Spinal cord (tissue), 10 donors: ENCODE data around the gene HAPSTR1. TPM values are rescaled to one million over a fixed set of nuclear protein-coding genes. Genes with fewer than 3 reads are reported as not detected.
"Not testable (repeated sequence)": the region's sequence is repeated elsewhere in the genome, so short reads cannot be mapped to it uniquely, and the experiment has no call there.

ENCODE experiments used
- DNase-seq, 6 donors: peaks; one replicate each; pipeline versions ENCODE4 v3.0.0 to v3.0.0-alpha.2; 2013 to 2015; ENCODE audit warnings: low spot score in 6 of 6, low read depth in 4 of 6
- H3K27ac ChIP-seq: one replicate; pipeline ENCODE4 v1.5.1; 2013; ENCODE audit warnings: low read depth, low read length, control low read depth
- H3K27me3 ChIP-seq: one replicate; pipeline ENCODE4 v1.6.1; 2013; ENCODE audit warnings: low read length; ENCODE audit not compliant: control insufficient read depth, insufficient read depth
- H3K36me3 ChIP-seq: one replicate; pipeline ENCODE4 v1.6.1; 2013; ENCODE audit warnings: low read length; ENCODE audit not compliant: control insufficient read depth, insufficient read depth
- H3K4me1 ChIP-seq: one replicate; pipeline ENCODE4 v1.6.1; 2013; ENCODE audit warnings: low read length; ENCODE audit not compliant: control insufficient read depth, insufficient read depth
- H3K4me3 ChIP-seq: one replicate; pipeline ENCODE4 v1.5.1; 2013; ENCODE audit warnings: low read depth, low read length, control low read depth
- H3K9me3 ChIP-seq: one replicate; pipeline ENCODE4 v1.6.1; 2013; ENCODE audit warnings: low read length; ENCODE audit not compliant: control insufficient read depth, insufficient read depth
- WGBS: methylation state at CpG from one replicate; pipeline ENCODE4 v1.1.5; 2013; ENCODE audit warnings: missing lambda C conversion rate; ENCODE audit not compliant: insufficient coverage; 5-methylcytosine and 5-hydroxymethylcytosine counted together
- long read RNA-seq, 4 donors: transcript quantifications; one replicate each; lab custom pipeline, GENCODE V29; 2026
- polyA plus RNA-seq, 2 donors: library from polyadenylated mRNA; unstranded; fragments of 120-200 nt; gene quantifications; one replicate each; pipeline ENCODE4 v1.2.1, GENCODE V29; 2013; ENCODE audit not compliant: insufficient read length in 2 of 2
- total RNA-seq, 2 donors: library from RNA; depleted of rRNA in 1 of 2; stranded (reverse); fragments of 120-200 nt in 1 of 2; fragments of >200 nt in 1 of 2; gene quantifications; one replicate each; pipeline versions ENCODE4 v1.2.3 to v1.2.4, GENCODE V29; 2013 to 2014
- donor health status: healthy.

HAPSTR1 gene
- total RNA-seq (10 to 100 TPM; 64.3 to 87.0 TPM), polyA plus RNA-seq (10 to 100 TPM; 43.9 to 54.3 TPM)
- long read RNA-seq, donor 1, full-length matches to known transcripts, result 10 of 31 reads
- long read RNA-seq, donor 1, partial matches to known transcripts, result 21 of 31 reads
- long read RNA-seq, donor 1, other reads (novel, unspliced or antisense), result 0 of 31 reads
- long read RNA-seq, donor 2, full-length matches to known transcripts, result 3 of 3 reads
- long read RNA-seq, donor 2, partial matches to known transcripts, result 0 of 3 reads
- long read RNA-seq, donor 2, other reads (novel, unspliced or antisense), result 0 of 3 reads
- long read RNA-seq, donor 3, full-length matches to known transcripts, result 7 of 7 reads
- long read RNA-seq, donor 3, partial matches to known transcripts, result 0 of 7 reads
- long read RNA-seq, donor 3, other reads (novel, unspliced or antisense), result 0 of 7 reads
- long read RNA-seq, donor 4, full-length matches to known transcripts, result 7 of 7 reads
- long read RNA-seq, donor 4, partial matches to known transcripts, result 0 of 7 reads
- long read RNA-seq, donor 4, other reads (novel, unspliced or antisense), result 0 of 7 reads

- Histone ChIP-seq H3K27ac (peak within 1 kb of the TSS; percentile 88), H3K4me1 (peaks cover 16% of the 10 kb centered on the region), H3K36me3 (peaks cover 3% of the 10 kb centered on the region), H3K27me3 (no peaks in the 10 kb centered on the region), H3K4me3 (peak within 1 kb of the TSS; percentile 77), H3K9me3 (no peaks in the 10 kb centered on the region)
- WGBS, result under 1% methylated on average over 72 of the region's 79 CpGs
- DNase-seq, result peak; percentile 96 to 100 (median 100)
Measured at GRCh38 chr16:9090960-9091866, at the start of gene HAPSTR1. TSS of gene HAPSTR1 (plus strand) at chr16:9091644. CDS start at chr16:9092045, 401 bp downstream.

GRCh38 chr16:9042533-9042932, 48.9 kb upstream of the HAPSTR1 start:
- Histone ChIP-seq H3K9me3 (peaks cover 3% of the 10 kb centered on the region), H3K4me1 (peaks cover 1% of the 10 kb centered on the region), H3K36me3 (no peaks in the 10 kb centered on the region), H3K27me3 (no peaks in the 10 kb centered on the region), H3K4me3 (no peak overlapping the region), H3K27ac (no peak overlapping the region)
- no peak for DNase-seq
- 100% methylated on average over 1 of the region's 5 CpGs for WGBS

- Histone ChIP-seq H3K4me1 (peaks cover 7% of the 10 kb centered on the region), H3K9me3 (peaks cover 3% of the 10 kb centered on the region), H3K27me3 (no peaks in the 10 kb centered on the region), H3K4me3 (no peak overlapping the region), H3K27ac (no peak overlapping the region), H3K36me3 (no peaks in the 10 kb centered on the region)
- 78% methylated on average over 13 of the region's 15 CpGs for WGBS
- peak in 1 of 6 donors; percentile 84 for DNase-seq
Measured at GRCh38 chr16:9042964-9043680, 48.3 kb upstream of the HAPSTR1 start.

GRCh38 chr16:9045562-9045961, 45.9 kb upstream of the HAPSTR1 start:
- not testable (repeated sequence) for H3K27ac ChIP-seq, H3K27me3 ChIP-seq, H3K4me3 ChIP-seq, H3K36me3 ChIP-seq, DNase-seq, H3K9me3 ChIP-seq, H3K4me1 ChIP-seq
- no CpG with 5 or more reads among the region's 3 CpGs for WGBS

GRCh38 chr16:9046667-9047055, 44.8 kb upstream of the HAPSTR1 start:
- peaks cover 3% of the 10 kb centered on the region for H3K9me3 ChIP-seq
- H3K4me1 ChIP-seq, result peaks cover 7% of the 10 kb centered on the region
- no CpG with 5 or more reads among the region's 1 CpG for WGBS
- H3K4me3 ChIP-seq, result no peak overlapping the region
- no peaks in the 10 kb centered on the region for H3K27me3 ChIP-seq
- H3K27ac ChIP-seq, result no peak overlapping the region
- no peaks in the 10 kb centered on the region for H3K36me3 ChIP-seq
- no peak for DNase-seq

- Histone ChIP-seq H3K36me3 (no peaks in the 10 kb centered on the region), H3K4me3 (no peak overlapping the region), H3K4me1 (peaks cover 7% of the 10 kb centered on the region), H3K27ac (no peak overlapping the region), H3K9me3 (peaks cover 3% of the 10 kb centered on the region), H3K27me3 (no peaks in the 10 kb centered on the region)
- DNase-seq, result peak in 3 of 6 donors; percentile 17 to 70 (median 29)
- 32% methylated on average over 3 of the region's 7 CpGs for WGBS
Measured at GRCh38 chr16:9047689-9048301, 43.6 kb upstream of the HAPSTR1 start.

- peaks cover 3% of the 10 kb centered on the region for H3K9me3 ChIP-seq
- WGBS, result 89% methylated on average over 1 of the region's 4 CpGs
- H3K36me3 ChIP-seq, result no peaks in the 10 kb centered on the region
- no peaks in the 10 kb centered on the region for H3K27me3 ChIP-seq
- no peak for DNase-seq
- no peak overlapping the region for H3K27ac ChIP-seq
- H3K4me1 ChIP-seq, result peaks cover 7% of the 10 kb centered on the region
- H3K4me3 ChIP-seq, result no peak overlapping the region
Measured at GRCh38 chr16:9048302-9048700, 43.1 kb upstream of the HAPSTR1 start.

GRCh38 chr16:9049241-9049640, 42.2 kb upstream of the HAPSTR1 start:
- H3K9me3 ChIP-seq, result peaks cover 3% of the 10 kb centered on the region
- DNase-seq, result no peak
- H3K36me3 ChIP-seq, result no peaks in the 10 kb centered on the region
- H3K4me3 ChIP-seq, result no peak overlapping the region
- H3K27me3 ChIP-seq, result no peaks in the 10 kb centered on the region
- H3K4me1 ChIP-seq, result peaks cover 7% of the 10 kb centered on the region
- no peak overlapping the region for H3K27ac ChIP-seq
- WGBS, result no CpG with 5 or more reads among the region's 7 CpGs
